ENCODE results near the gene CCDC170.

DNA sequence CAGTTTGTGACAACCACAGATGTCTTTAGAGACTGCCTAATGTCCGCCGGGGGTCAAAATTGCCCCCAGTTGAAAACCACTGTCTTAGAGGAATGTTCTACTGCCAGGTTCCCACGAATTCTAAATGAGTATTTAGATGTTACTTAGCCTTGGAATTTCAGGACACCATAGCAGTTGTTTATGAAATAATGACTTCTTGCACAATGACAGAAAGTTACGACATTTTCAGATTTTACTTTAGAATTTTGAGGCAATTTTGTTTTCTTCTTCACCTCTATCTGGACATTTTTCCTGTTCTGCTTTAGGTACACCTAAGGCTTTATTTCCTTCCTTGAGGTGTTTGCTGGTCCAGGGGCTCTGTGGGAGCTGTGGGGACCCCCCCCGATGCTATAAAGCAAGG is 83.4 kb downstream of the CCDC170 start:
- TF ChIP-seq EZH2 (IDR thresholded peaks at IDR 0.05) (no peak), POLR2AphosphoS5 (IDR thresholded peaks at IDR 0.05; ENCODE audit: borderline replicate concordance, low read depth, low read length) (no peak), FOXP2 (optimal IDR thresholded peaks at IDR 0.05; ENCODE audit: control extremely low read depth, extremely low read length, insufficient read depth) (no peak)
